GM21367 (cell line): ENCODE measurements around the gene PANK1.
A peak's percentile ranks its signal among the peaks of the same experiment; 100 is the strongest.
"Not testable (repeated sequence)": the region's sequence is repeated elsewhere in the genome, so short reads cannot be mapped to it uniquely, and the experiment has no call there.

Source experiments
- ATAC-seq: cut with Tn5 transposase; IDR thresholded peaks from one replicate; pipeline ENCODE4 v1.9.1; 2021; ENCODE audit not compliant: unreplicated experiment

Gene PANK1

DNA sequence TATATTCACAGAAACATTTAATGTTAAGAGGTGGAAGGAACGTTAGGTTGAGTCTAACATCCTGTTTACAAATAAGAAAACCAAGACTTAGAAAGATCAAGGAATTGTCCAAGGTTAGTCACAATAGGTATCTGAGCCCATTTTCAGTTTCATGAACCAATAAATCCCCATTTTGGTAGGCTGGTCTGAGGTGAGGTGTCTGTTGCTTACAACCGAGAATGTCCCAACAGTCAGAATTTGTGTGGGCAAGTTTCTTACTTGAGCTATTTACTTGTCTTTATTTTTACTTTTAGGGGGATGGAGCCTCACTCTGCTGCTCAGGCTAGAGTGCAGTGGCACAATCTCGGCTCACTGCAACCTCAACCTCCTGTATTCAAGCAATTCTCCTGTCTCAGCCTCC is 23.6 kb downstream of the PANK1 start:
- ATAC-seq = no peak

DNA sequence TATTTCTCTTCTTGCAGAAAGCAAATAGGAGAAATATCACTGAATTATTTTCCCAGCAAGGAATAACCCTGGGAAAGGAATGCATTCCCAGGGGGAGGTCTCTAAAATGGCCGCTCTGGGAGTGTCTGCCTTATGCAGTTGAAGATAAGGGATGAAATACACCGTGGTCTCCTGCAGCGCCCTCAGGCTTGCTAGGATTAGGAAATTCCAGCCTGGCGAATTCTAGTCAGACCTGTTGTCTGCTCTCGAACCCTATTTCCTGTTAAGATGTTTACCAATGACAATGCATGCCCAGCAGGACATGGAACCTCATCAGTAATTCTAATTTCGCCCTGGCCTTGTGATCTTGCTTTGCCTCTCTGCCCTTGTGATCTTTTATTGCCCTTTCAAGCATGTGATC is 24.7 kb downstream of the PANK1 start:
- ATAC-seq = not testable (repeated sequence)

DNA sequence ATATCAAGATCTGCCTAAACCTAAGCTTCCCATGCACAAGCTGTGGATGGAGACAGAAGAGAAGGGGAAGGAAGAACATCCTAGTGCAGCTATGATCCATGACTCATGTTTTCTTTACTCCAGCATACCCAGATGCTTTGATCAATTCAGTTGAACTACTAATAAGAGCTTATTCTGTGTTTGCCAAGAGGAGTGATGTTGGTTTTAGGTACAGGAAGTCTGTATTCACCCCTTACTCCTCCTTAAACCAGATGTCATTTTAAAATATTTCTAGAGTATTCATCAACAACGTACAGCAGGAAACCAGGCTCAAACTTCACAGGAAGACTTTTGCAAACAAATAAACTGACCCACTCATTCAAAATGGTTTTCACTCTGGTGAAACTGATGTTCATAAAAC is 29.2 kb downstream of the PANK1 start:
- ATAC-seq = no peak

DNA sequence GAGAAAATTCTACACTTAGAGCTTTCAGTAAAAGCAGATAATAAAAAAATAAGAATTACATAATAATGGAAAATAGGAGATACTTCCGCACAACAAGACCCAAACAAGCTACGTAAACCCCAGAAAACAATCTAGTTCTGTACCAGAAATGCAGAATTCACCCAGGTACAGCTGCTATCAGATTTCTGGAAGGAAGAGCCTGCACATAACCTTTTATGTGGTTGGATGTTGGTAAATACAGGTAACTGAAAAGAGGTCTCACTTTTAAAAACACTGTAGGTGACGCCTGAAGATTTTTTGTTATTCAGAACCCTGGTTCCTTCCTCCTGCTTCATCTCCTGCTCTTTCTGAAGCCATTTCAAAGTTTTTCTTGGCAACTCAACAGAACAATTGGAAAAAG is 29.9 kb downstream of the PANK1 start:
- ATAC-seq = no peak

DNA sequence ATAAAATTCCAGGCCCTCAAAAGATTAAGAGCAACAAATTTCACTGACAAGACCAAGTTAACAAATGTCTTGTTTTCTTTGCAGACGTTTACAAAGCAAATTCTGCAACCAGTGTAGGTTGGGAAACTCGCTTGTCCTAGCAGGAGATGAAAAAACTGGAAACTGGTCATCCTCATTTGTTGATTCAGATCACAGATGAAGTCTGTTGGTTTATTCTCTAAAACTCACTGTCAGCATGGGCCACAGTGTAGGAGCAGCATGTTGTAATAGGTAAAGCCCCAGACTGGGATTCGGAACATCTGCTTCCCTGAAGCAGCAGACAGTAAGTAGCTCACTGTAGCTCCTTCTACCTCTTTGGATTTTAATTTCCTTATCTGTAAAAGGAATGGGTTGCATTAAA is 31.5 kb downstream of the PANK1 start:
- ATAC-seq = no peak

DNA sequence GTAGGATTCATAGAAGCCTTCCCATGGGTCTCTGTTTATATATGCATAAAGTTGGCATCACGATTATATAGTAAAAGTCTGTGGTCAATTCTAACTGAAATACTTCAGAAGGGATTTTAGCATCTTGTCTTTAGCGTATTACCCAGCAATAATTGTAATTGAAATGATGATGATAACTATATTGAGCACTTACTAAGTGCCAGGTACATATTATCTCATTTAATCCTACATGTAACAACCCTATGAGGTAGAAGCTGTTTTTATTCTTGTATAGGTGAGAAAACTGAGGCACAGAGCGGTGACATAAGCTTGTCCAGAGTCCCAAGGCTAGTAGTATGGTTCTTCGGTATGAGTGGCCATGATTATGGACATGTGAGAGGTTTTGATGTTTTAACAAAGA is 33.8 kb downstream of the PANK1 start:
- no peak for ATAC-seq

DNA sequence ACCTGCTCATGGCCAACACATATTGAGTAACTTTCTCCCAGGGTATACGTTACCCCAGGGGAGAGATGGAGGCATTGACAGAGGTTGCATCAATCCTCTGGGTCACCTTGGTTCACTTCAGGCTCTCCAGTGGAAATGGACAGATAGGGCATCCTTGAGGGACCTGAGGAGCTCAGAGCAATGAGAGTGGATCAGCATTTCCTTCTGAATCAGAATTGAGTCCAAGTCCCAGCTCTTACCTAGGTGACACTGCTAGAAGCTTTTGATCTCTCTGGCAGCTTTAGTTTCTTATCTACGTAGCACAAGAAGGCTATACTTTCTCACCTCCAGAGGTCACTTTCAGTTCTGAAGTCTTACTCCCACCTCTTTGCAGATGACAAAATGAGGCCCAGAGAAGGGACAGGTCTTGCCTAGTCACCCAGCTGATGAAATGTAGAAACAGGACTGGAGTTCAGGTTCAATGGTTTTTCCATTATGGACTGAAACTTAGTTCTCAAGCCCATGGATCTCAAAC is 35.2 kb downstream of the PANK1 start:
- ATAC-seq = peak; percentile 92

DNA sequence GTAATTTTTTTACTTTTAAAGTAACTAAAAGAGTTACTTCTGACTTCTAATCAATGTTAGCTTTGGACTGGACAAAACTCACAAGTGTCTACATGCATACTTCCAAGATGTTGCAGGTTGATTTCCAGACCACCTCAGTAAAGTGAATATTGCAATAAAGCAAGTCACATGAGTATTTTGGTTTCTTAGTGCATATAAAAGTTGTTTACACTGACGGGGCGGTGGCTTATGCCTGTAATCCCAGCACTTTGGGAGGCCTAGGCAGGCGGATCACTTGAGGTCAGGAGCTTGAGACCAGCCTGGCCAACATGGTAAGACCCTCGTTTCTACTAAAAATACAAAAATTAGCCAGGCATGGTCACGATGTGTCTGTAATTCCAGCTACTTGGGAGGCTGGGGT is 40.8 kb downstream of the PANK1 start:
- no peak for ATAC-seq

DNA sequence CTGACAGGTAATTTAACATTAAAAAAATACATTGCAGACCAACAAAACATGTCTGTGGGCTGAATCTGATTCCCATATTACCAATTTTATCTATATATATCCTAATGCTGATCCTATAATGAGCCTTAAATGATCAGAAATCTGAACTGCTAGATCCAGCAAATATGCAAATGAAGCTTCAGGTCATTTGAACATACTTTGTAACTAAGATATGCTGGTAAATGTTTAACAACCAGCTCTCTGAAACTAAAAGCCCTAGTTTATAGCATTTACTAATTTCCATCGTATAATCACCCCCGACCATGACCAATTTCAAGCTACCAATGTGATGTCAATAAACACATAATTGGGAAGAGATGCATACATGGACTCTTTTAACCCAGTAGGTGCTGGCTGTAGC is 42.1 kb downstream of the PANK1 start:
- no peak for ATAC-seq

DNA sequence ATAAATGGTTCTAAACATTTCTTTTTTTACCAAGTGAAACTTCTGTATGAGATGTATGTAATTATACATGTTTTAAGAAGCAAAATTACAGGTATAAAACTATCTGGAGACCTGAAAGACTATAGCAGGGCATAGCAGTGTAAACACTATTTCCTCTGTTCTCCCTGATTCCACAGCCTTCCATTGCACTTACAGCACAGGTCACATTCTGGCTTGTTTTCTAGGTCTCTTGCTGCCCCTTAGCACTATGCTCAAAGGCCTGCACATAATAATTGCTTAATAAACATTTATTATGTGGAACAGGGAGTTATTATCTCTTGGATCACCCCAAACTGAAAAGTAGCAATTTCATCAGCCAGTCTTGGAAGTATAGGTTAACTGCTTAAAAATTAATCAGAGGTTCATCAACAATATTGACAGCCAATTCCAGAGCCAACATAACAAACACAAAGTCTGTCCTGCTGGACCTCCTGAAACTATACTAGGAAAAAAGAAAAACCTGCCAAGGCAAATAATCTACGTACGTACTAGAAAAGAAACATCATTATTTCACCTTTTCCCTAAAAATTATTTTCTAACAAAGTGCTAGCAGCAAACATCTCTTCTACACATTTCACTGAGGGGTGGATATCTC is 43.2 kb downstream of the PANK1 start:
- no peak for ATAC-seq

DNA sequence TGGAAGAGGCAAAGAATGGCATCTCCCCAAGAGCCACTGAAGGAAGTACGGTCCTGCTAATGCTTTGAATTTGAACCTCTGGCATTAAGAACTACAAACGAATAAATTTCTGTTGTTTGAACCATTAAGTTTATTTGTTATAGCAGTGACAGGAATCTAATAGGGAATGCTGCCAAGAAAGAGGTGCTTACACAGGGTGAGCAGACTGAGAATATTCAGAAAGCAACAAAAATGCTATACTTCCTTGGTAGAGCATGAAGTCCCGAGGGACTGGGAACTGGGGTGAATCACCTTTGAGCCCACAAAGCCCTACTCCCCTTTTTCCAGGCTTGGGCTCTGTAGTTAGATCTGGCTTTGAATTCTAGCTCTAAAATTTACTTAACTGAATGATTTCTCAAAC is 45.0 kb downstream of the PANK1 start:
- no peak for ATAC-seq

DNA sequence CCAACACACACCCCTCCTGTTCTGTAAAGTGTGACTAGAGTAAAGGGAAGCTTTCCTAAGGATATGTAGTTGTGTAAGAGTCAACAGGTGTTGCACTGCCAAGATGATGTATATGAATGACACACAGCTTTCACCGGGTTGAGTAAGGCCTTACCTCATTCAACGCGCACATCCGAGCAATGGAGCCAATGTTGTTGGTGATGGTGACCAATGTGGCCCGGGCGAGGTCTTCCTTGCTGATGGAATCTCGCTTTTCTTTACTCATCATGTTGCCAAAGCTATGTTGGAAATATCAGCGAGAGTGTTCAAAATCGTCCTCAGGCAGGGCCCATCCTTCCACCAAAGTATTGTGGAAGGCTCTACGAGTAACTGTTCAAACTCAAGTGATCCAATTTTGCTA is 52.0 kb downstream of the PANK1 start:
- no peak for ATAC-seq

DNA sequence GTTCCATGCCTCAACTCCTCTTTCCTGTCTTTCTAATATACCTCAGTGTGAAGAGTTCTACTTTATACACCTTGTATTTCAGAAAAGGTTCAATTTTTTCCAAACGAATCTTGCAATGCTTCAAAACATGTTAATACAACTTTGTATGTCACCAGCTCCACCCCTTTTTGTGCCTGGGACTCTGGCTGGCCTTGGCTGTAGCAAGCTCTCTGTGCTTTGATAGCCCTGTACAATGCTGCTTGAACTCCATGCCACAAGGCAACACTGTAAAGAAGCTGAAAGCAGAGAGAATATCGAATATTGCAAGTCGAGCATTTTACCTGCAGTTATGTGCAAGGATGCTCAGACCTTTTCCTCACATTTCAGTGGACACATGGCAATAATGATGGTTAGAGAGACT is 52.5 kb downstream of the PANK1 start:
- no peak for ATAC-seq

DNA sequence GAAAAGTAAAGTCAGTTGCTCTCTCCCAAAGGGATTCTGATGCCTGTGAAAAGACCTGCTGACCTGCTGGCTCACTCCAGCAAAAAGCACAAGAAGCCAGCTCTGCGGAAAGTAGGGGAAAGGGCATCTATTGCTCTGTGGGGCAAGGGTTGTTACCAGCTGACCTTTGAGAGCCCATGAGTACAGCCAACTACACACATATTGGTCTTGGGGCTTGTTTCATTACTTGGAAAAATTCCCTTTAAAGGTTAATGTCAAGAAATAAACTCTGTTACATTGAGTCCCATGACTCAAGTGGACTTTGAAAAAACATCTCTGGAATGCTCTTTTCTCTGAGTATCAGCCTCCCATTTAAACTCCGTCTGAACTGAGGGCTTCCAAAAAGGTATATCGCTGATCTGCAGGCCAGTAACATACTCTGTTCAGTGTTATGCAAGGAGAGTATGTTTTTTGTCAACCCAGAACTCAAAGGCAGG is 53.2 kb downstream of the PANK1 start:
- ATAC-seq = no peak

DNA sequence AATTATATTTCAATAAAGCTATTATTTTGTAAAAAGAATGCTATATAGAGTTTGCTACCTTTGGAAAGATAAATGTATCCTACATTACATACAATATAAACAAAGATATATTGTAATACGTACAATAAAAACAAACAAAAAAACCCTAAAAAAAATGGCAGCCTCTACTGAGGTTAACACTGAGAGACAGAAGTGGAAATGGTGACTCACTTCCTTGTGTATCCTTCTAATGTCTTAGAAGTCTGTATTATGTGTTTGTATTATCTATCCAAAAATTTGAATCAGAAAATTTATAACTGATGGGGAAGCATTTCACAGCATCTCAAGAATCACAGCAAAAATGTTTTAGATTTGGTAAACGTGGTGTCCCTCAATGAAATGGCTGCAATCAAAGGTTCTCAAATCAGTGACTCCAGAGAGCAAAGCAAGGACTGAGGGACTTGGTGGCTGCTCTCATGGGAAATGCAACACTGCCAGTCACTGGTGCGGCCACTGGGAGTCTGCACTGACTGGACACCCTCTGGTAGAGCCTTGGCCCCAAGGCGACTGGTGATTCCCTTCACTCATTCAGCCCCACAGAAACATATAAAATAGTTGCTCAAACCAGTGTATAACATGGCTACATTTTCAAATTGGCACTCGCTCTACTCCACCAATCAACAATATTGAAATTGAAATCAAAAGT is 53.8 kb downstream of the PANK1 start:
- no peak for ATAC-seq

DNA sequence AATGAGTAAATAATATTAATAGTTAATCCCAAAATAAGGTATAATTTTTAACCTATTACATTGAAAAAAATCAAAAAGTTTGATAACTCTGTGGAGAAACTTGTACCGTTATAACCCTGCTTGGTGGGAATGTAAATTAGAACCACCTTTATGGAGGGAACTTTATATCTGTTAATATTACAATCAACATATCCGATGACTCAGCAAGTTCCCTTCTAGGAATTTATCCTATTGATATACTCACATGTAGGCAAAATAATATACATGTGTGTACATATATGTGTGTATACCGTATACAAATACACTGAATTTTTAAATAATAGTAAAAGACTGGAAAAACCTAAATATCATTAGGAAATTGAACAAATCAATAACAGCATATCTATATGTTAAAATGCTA is 54.7 kb downstream of the PANK1 start:
- ATAC-seq = no peak

DNA sequence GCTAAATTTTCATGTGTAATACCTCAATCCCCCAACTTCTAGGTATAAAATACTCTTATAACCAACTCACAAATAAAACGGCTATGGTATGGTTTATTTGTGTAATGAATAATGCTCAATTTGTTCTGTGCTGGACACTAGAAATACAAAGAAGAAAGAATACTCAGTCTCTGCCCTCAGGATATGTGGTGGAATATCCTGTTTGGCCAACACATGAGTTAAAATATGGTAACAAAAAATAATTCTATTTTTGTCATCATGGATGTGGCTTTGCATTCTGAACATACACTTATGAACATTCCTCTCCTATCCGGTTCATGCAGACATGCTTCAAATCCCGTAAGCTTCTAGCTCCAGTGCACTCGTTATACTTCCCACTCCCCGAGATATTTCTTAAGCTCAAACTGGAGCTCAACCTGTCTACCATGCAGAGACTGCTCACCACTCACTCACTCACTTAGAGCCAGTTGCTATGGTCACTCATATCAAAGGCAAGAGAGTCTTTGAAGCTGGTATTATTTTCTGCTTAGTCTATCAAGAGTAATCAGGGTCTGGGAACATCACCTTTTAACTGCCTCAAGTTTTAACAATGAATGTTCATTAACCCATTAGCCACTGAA is 55.8 kb downstream of the PANK1 start:
- ATAC-seq = no peak

DNA sequence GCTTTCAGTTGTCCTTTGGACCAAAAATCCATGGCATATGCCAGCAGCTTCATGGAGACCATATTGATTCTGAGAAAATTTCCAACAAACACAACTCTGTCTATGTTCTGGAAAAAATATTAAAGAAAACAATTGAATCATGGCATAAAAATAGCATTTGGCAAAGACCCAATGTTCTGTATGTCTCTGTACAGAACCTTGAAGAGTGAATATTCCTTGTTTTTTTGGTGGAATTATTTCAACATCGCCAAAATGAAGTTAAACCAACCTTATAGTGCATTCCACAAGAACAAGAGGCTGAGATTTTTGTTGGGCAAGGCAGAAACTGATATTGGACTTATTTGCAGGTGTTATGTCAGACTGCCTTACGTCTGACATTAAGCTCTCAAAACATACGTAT is 56.4 kb downstream of the PANK1 start:
- no peak for ATAC-seq

DNA sequence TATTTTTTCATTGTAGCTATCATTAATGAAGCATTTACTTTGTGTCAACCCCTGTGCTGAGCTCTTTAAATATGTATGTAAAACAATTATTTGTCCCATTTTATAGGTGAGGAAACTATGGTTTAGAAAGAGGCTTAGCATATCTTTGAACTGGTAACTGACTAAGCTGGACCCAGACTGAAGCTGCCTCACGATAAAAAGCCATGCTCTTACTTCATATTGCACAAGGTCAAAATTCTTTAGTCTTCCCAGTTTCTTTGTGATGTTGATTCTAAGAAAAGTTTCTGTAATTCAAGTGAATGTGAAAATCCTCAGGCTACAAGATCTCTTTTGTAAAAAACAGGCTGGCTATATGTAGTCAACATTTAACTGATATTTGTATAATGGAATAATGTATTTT is 63.0 kb downstream of the PANK1 start:
- ATAC-seq = no peak

DNA sequence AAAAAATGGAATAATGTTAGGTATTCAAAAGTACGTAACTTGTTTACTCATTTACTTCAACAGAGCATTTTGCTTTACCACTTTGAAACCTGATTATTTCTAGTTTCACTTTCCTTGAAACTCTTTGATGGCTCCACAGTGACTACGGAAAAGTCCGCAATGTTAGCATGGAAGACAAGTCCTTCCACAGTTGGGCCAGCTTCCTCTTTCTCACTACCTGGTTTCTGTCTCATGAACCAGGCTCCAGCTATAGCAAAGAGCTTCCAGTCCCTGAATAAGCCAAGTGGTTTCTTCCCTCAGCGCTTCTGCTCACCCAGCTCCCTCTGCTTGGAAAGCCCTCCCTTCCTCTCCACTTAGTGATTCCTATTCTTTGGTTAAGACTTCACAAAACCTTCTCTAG is 64.8 kb downstream of the PANK1 start:
- ATAC-seq = no peak

DNA sequence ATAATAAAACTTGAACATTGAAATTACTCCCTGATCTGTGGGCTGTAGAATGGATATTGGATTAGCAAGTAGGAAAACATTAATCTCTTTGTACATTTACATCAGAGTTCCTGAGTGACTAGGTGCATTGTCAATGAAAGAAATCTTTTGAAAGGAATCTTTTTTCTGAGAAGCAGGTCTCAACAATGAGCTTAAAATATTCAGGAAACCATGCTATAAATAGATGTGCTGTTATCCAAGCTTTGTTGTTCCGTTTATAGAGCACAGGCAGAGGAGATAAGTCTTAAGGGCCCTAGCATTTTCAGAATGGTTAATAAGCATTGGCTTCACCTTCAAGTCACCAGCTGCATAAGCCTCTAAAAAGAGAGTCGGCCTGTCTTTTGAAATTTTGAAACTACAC is 68.3 kb downstream of the PANK1 start:
- ATAC-seq = no peak

DNA sequence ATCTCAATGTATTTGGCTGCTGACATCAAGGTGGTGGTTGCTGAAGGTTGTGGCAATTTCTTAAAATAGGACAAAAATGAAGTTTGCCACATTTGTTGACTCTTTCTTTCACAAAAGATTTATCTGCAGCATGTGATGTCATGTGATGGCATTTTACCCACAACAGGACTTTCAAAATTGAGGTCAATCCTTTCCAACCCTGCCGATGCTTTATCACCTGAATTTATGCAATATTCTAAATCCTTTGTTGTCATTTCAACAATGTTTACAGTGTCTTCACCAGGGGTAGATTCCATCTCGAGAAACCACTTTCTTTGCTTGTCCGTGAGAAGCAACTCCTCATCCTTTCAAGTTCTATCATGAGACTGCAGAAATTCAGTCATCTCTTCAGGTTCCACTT is 69.0 kb downstream of the PANK1 start:
- ATAC-seq = no peak
